ENCODE data around the gene PPP2R2C.

DNA sequence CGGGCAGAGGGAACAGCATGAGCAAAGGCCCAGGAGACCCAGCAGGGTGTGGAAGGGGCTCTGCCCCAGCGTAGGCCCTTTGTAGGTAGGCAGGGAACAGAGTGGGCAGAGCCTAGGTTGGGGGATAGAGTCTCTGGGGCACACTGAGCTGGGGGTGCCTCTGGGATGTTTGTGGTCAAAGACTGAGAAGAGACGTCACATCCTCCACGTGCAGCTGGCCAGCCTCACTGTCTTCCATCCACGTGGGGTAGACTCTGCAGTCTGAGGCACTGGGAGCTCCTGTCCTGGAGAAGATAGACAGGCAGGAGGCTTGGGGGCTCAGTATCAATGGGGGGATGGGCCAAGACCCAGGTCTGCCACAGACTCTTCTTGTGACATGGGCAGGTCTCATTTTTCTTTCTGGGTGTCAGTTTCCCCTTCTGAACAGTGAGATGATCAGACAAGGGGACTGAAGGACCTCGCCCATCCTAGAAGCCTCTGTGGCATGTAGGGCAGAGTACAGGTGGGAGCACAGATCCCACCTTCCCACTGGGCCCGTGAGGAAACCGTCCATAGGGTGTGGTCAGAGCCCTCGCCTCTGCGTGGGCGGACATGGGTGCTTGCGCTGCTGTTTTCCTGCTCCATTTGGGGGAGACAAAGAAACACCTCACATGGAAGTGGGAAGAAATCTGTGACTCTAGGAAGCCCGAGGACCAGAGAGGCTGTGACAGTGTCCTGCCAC lies 179.9 kb downstream of the PPP2R2C start:
- TF ChIP-seq POLR2A (IDR thresholded peaks at IDR 0.05) (no peak), CTCF (IDR thresholded peaks at IDR 0.05) (no peak)

Measured in prostate gland (tissue), 2 donors.